Natural killer cell (primary cell): ENCODE data around the gene FBL. TPM values are rescaled to one million over a fixed set of nuclear protein-coding genes. Genes with fewer than 3 reads are reported as not detected.
"Not testable (repeated sequence)": the region's sequence is repeated elsewhere in the genome, so short reads cannot be mapped to it uniquely, and the experiment has no call there.

Experiments used
- ATAC-seq, 3 donors: fragments of 150-1000 bp in 2 of 3; fragments of 200-7000 bp in 1 of 3; cut with Tn5 transposase; 1 replicate in 1 of 3; 2 replicates in 2 of 3; pipeline ENCODE4 v1.10.0; 2021; ENCODE audit warnings: mild to moderate bottlenecking in 2 of 3, moderate library complexity in 2 of 3
- DNase-seq, 2 donors: peaks; one replicate each; pipeline versions ENCODE4 v3.0.0 to v3.0.0-alpha.2; 2013 to 2021; ENCODE audit warnings: mixed read lengths in 1 of 2
- H3K27ac ChIP-seq: one replicate; pipeline ENCODE4 v1.5.1; 2013; ENCODE audit warnings: mild to moderate bottlenecking, low read length
- H3K27me3 ChIP-seq: one replicate; pipeline ENCODE4 v1.6.1; 2013; ENCODE audit warnings: low read length; ENCODE audit not compliant: control insufficient read depth, insufficient read depth
- H3K36me3 ChIP-seq: one replicate; pipeline ENCODE4 v1.6.1; 2013; ENCODE audit warnings: low read length; ENCODE audit not compliant: control insufficient read depth, insufficient read depth
- H3K4me1 ChIP-seq: one replicate; pipeline ENCODE4 v1.6.1; 2013; ENCODE audit warnings: low read length; ENCODE audit not compliant: control insufficient read depth, insufficient read depth
- H3K4me3 ChIP-seq: one replicate; pipeline ENCODE4 v1.5.1; 2013; ENCODE audit warnings: low read length
- H3K9me3 ChIP-seq: one replicate; pipeline ENCODE4 v1.6.1; 2013; ENCODE audit warnings: low read length; ENCODE audit not compliant: control insufficient read depth, insufficient read depth
- H3K27ac Mint-ChIP-seq, 2 donors: one replicate each; pipeline ENCODE4 v1.8.0; 2022; ENCODE audit warnings: mild to moderate bottlenecking in 2 of 2, mixed read lengths in 2 of 2, moderate library complexity in 1 of 2
- H3K27me3 Mint-ChIP-seq, 2 donors: one replicate each; pipeline ENCODE4 v1.8.0; 2022; ENCODE audit warnings: low read depth in 2 of 2, mixed read lengths in 2 of 2
- H3K36me3 Mint-ChIP-seq: one replicate; pipeline ENCODE4 v1.8.0; 2022; ENCODE audit warnings: mixed read lengths
- H3K4me1 Mint-ChIP-seq, 2 donors: one replicate each; pipeline ENCODE4 v1.8.0; 2022; ENCODE audit warnings: mixed read lengths in 2 of 2
- H3K4me3 Mint-ChIP-seq: one replicate; pipeline ENCODE4 v1.8.0; 2022; ENCODE audit warnings: mild to moderate bottlenecking, moderate library complexity, mixed read lengths
- H3K9me3 Mint-ChIP-seq, 2 donors: one replicate each; pipeline ENCODE4 v1.8.0; 2022; ENCODE audit warnings: mixed read lengths in 2 of 2
- WGBS: methylation state at CpG from one replicate; pipeline ENCODE4 v1.1.7; 2013; ENCODE audit warnings: missing lambda C conversion rate; ENCODE audit not compliant: insufficient coverage; 5-methylcytosine and 5-hydroxymethylcytosine counted together
- intact Hi-C: fragments of 100-400 bp; cut with micrococcal nuclease; formaldehyde crosslinking; loops from one replicate; pipeline ENCODE4 v1.14.2; 2022
- total RNA-seq, 4 donors: library from RNA; stranded (reverse); fragments of 120-200 nt in 1 of 4; gene quantifications; one replicate each; pipeline versions ENCODE4 v1.2.3 to v1.2.4, GENCODE V29; 2013 to 2022
- TF ChIP-seq, protein P1 (sequence below): fragments of 200-600 bp; IDR thresholded peaks from one replicate; pipeline ENCODE4 v1.8.0; 2022; ENCODE audit warnings: antibody characterized with exemption

Gene FBL
- total RNA-seq, 3 donors from 2014 or later (not counting 1 experiment from before 2014, with no cell fraction given) = 181 to 213 (median 201) TPM

DNA sequence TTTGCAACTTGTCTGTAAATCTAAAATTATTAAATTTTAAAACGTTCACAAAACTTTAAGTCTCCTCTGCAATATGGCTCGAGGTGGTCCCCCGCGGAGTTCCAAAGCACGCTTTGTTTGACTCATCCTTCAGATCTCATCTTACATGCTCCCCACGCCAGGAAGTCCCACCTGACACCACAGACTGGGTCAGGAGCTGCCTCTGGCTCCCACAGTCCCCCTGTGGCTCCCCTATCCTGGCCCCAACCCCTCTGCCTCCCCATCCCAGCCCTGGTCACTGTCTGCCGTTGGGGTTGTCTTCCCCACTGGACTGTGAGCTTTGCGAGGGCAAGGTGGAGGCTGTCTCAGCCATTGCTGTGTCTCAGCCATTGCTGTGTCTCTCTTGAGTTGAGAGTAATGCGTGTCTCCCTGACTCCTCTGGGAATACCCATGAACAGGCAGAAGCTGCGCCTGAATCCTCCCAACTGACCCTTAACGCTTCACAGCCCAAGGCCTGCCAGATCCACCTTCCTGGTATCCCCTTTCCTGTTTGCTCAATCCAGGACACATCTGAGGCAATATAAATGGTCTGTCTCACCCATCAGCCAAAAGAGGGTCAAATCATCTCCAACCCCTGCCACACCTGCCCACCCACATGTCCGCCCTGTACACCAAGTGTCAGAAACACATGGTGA is 28.2 kb downstream of the FBL start:
- 94% methylated on average over 11 of the region's 12 CpGs for WGBS
- peaks cover 7% of the 10 kb centered on the region for H3K36me3 ChIP-seq
- peaks cover 13 to 16% of the 10 kb centered on the region in 2 donors for H3K4me1 Mint-ChIP-seq
- ATAC-seq (no peak), DNase-seq (no peak)
- H3K27me3 Mint-ChIP-seq = no peaks in the 10 kb centered on the region
- H3K4me1 ChIP-seq = no peaks in the 10 kb centered on the region
- H3K27me3 ChIP-seq = no peaks in the 10 kb centered on the region
- H3K4me3 ChIP-seq = no peak overlapping the region
- no peak overlapping the region for H3K27ac Mint-ChIP-seq
- H3K4me3 Mint-ChIP-seq = no peak overlapping the region
- H3K27ac ChIP-seq = no peak overlapping the region
- no peaks in the 10 kb centered on the region for H3K9me3 Mint-ChIP-seq
- no peaks in the 10 kb centered on the region for H3K36me3 Mint-ChIP-seq
- intact Hi-C loops = no loop called here
- H3K9me3 ChIP-seq = no peaks in the 10 kb centered on the region
- TF ChIP-seq, protein P1, sequence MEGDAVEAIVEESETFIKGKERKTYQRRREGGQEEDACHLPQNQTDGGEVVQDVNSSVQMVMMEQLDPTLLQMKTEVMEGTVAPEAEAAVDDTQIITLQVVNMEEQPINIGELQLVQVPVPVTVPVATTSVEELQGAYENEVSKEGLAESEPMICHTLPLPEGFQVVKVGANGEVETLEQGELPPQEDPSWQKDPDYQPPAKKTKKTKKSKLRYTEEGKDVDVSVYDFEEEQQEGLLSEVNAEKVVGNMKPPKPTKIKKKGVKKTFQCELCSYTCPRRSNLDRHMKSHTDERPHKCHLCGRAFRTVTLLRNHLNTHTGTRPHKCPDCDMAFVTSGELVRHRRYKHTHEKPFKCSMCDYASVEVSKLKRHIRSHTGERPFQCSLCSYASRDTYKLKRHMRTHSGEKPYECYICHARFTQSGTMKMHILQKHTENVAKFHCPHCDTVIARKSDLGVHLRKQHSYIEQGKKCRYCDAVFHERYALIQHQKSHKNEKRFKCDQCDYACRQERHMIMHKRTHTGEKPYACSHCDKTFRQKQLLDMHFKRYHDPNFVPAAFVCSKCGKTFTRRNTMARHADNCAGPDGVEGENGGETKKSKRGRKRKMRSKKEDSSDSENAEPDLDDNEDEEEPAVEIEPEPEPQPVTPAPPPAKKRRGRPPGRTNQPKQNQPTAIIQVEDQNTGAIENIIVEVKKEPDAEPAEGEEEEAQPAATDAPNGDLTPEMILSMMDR = no peak

DNA sequence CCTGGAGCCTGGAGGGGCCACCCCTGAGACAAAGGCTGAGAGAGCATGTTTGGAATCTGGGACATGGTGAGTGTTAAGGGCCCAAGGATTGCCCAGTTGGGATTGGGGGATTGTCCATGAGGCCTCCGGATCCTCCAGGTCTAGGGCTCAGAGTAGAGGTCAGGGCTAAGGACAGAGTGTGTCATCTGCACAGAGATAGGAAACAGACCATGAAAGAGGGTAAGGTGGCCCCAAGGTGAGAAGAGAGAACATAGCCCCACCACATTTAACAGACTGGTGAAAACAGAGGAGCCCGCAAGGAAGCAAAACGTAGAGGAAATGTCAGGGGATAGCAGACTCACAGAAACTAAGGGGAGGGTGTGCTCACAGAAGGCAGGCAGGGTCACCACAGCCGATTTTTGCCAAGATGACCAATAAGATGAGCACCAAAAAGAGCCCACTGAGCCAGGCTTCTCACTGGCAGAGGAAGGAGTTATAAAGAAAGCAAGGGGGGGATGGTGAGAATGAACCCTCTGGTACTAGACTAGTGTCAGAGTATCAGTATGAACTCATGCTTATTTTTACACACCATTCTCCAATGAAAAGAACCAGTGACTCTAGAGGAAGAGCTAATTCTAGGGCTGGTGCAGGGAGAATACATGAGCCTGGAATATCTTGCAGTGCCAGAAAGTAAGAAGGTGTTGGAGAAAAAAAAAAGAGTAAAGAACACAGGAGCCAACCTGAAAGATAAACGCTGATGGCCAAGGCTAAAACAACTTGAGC is 29.7 kb downstream of the FBL start:
- Mint-ChIP-seq H3K27ac (peak overlapping the region in 1 of 2 donors; percentile 20), H3K9me3 (no peaks in the 10 kb centered on the region), H3K4me1 (peaks cover 13 to 16% of the 10 kb centered on the region in 2 donors), H3K27me3 (no peaks in the 10 kb centered on the region), H3K4me3 (no peak overlapping the region), H3K36me3 (no peaks in the 10 kb centered on the region)
- Histone ChIP-seq H3K27ac (no peak overlapping the region), H3K36me3 (peaks cover 7% of the 10 kb centered on the region), H3K9me3 (no peaks in the 10 kb centered on the region), H3K27me3 (no peaks in the 10 kb centered on the region), H3K4me3 (no peak overlapping the region), H3K4me1 (no peaks in the 10 kb centered on the region)
- WGBS = 86% methylated on average over 5 of the region's 5 CpGs
- intact Hi-C loops = no loop called here
- DNase-seq (no peak), ATAC-seq (no peak)
- TF ChIP-seq, protein P1 = no peak

DNA sequence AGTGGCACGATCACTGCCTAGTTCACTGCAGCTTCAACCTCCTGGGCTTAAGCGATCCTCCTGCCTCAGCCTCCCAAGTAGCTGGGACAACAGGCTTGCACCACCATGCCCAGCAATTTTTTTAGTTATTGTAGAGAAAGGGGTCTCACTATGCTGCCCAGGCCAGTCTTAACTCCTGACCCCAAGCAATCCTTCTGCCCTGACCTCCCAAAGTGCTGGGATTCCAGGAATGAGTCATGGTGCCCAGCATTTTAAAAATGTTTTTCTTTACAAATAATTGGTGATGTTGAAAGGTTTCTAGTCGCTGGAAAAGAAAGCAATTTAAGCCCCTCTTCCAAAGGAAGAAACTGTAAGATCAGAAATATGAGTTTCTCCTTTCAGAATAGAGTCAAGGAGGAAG is 31.6 kb downstream of the FBL start:
- Histone ChIP-seq H3K27ac (no peak overlapping the region), H3K36me3 (peaks cover 7% of the 10 kb centered on the region), H3K9me3 (no peaks in the 10 kb centered on the region), H3K4me3 (no peak overlapping the region), H3K27me3 (no peaks in the 10 kb centered on the region), H3K4me1 (no peaks in the 10 kb centered on the region)
- no peak overlapping the region for H3K27ac Mint-ChIP-seq
- WGBS = 92% methylated on average over 3 of the region's 3 CpGs
- intact Hi-C loops = no loop called here
- H3K4me1 Mint-ChIP-seq = peaks cover 10 to 14% of the 10 kb centered on the region in 2 donors
- DNase-seq = no peak
- ATAC-seq = no peak
- no peaks in the 10 kb centered on the region for H3K27me3 Mint-ChIP-seq
- H3K4me3 Mint-ChIP-seq = no peak overlapping the region
- no peaks in the 10 kb centered on the region for H3K9me3 Mint-ChIP-seq
- TF ChIP-seq, protein P1 = no peak
- no peaks in the 10 kb centered on the region for H3K36me3 Mint-ChIP-seq

DNA sequence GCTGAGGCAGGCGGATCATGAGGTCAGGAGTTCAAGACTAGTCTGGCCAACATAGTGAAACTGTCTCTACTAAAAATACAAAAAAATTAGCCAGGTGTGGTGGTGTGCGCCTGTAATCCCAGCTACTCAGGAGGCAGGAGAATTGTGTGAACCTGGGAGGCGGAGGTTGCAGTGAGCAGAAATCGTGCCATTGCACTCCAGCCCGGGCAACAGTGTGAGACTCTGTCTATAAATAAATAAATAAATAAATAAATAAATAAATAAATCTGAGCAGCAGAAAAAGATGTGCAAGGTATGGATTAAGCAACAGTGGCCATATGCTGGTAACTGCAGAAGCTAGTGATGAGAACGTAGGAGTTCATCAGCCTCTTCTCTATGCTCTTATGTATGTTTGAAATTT is 32.1 kb downstream of the FBL start:
- H3K36me3 ChIP-seq, H3K4me1 Mint-ChIP-seq, H3K4me3 ChIP-seq, H3K27ac Mint-ChIP-seq, H3K27ac ChIP-seq, H3K4me3 Mint-ChIP-seq, H3K4me1 ChIP-seq, H3K27me3 Mint-ChIP-seq, DNase-seq, H3K27me3 ChIP-seq, ATAC-seq, H3K36me3 Mint-ChIP-seq, H3K9me3 ChIP-seq, H3K9me3 Mint-ChIP-seq, intact Hi-C loops: not testable (repeated sequence)
- WGBS = 100% methylated on average over 2 of the region's 6 CpGs
